T-helper 2 cell treated with Interferon-gamma antibody and Interleukin-4, amounts not matched to agents 100 ng/mL and 5 ng/mL, for 36 hours (primary cell): ENCODE measurements around the gene NPTX2. TPM values are rescaled to one million over a fixed set of nuclear protein-coding genes. Genes with fewer than 3 reads are reported as not detected.
"Not testable (repeated sequence)": the region's sequence is repeated elsewhere in the genome, so short reads cannot be mapped to it uniquely, and the experiment has no call there.

ENCODE experiments used
- intact Hi-C: fragments of 100-400 bp; cut with micrococcal nuclease; formaldehyde crosslinking; loops from one replicate; pipeline ENCODE4 v1.15.1; 2023
- total RNA-seq: library from RNA; stranded (reverse); gene quantifications from 2 replicates; pipeline ENCODE4 v1.2.3, GENCODE V29; 2022

NPTX2 gene
- 0.18 TPM in 1 of 2 replicates, not detected in the other for total RNA-seq

GRCh38 chr7:98617051-98617959 lies at the start of gene NPTX2:
NPTX2 (plus strand) TSS chr7:98617285; CDS start chr7:98617462, 177 bp downstream.
- intact Hi-C loops: no loop called here

- intact Hi-C loops: no loop called here
These were observed 49.1 kb upstream of the NPTX2 start for GRCh38 chr7:98567991-98568390.

GRCh38 chr7:98568891-98569290 lies 48.2 kb upstream of the NPTX2 start:
- intact Hi-C loops: no loop called here

GRCh38 chr7:98569691-98570337 lies 47.3 kb upstream of the NPTX2 start:
- intact Hi-C loops: no loop called here

- intact Hi-C loops: no loop called here
These were observed 46.1 kb upstream of the NPTX2 start for GRCh38 chr7:98571006-98571405.

- intact Hi-C loops: no loop called here
These were observed 45.1 kb upstream of the NPTX2 start for GRCh38 chr7:98571986-98572385.

- intact Hi-C loops: not testable (repeated sequence)
These were observed 44.4 kb upstream of the NPTX2 start for GRCh38 chr7:98572716-98573115.

GRCh38 chr7:98573816-98574215 lies 43.3 kb upstream of the NPTX2 start:
- intact Hi-C loops: no loop called here

- intact Hi-C loops: no loop called here
These were observed 41.2 kb upstream of the NPTX2 start for GRCh38 chr7:98575878-98576277.

- intact Hi-C loops: no loop called here
These were observed 32.3 kb upstream of the NPTX2 start for GRCh38 chr7:98584830-98585229.

- intact Hi-C loops: no loop called here
These were observed 25.2 kb upstream of the NPTX2 start for GRCh38 chr7:98591926-98592325.

- intact Hi-C loops: no loop called here
These were observed 22.7 kb upstream of the NPTX2 start for GRCh38 chr7:98594348-98594747.

- intact Hi-C loops: no loop called here
These were observed 22.3 kb upstream of the NPTX2 start for GRCh38 chr7:98594787-98595186.

- intact Hi-C loops: no loop called here
These were observed 18.1 kb upstream of the NPTX2 start for GRCh38 chr7:98598846-98599615.

- intact Hi-C loops: no loop called here
These were observed 17.2 kb upstream of the NPTX2 start for GRCh38 chr7:98599886-98600285.

- intact Hi-C loops: no loop called here
These were observed 14.2 kb upstream of the NPTX2 start for GRCh38 chr7:98602755-98603398.

GRCh38 chr7:98603399-98603788 lies 13.7 kb upstream of the NPTX2 start:
- intact Hi-C loops: no loop called here

GRCh38 chr7:98613601-98614425 lies 3.3 kb upstream of the NPTX2 start:
- intact Hi-C loops: no loop called here

GRCh38 chr7:98616381-98617050 lies 569 bp upstream of the NPTX2 start:
- intact Hi-C loops: no loop called here

- intact Hi-C loops: no loop called here
These were observed 904 bp downstream of the NPTX2 start for GRCh38 chr7:98617960-98618418.
